K562 (cell line): ENCODE measurements around the gene TOMM6. TPM values are rescaled to one million over a fixed set of nuclear protein-coding genes. Genes with fewer than 3 reads are reported as not detected.

ENCODE experiments used
- BCLAF1 ChIP-seq, 2 experiments: fragments of 450-650 bp in 1 of 2; IDR thresholded peaks; 2 replicates each; pipeline ENCODE4 v1.6.1; 2011 to 2017; ENCODE audit warnings: low read depth in 2 of 2, antibody characterized with exemption in 1 of 2, borderline replicate concordance in 1 of 2, low read length in 1 of 2, mild to moderate bottlenecking in 1 of 2, mixed read lengths in 1 of 2; ENCODE audit not compliant: control insufficient read depth in 1 of 2
- SNIP1 ChIP-seq: fragments of 450-650 bp; IDR thresholded peaks from 2 replicates; pipeline ENCODE4 v1.7.1; 2017; ENCODE audit warnings: low read depth, mild to moderate bottlenecking
- TAF1 ChIP-seq: IDR thresholded peaks from 2 replicates; pipeline ENCODE4 v1.6.1; 2011; ENCODE audit warnings: mild to moderate bottlenecking, low read length, moderate library complexity; ENCODE audit not compliant: insufficient read depth, control insufficient read depth, severe bottlenecking; ENCODE audit errors: extremely low read depth
- ZBTB40 ChIP-seq, 2 experiments: fragments of 450-650 bp in 1 of 2; sonication (generic) in 1 of 2; formaldehyde crosslinking in 1 of 2; IDR thresholded peaks; 2 replicates each; pipeline versions ENCODE4 v1.7.1 to v1.9.0; 2016 to 2022; ENCODE audit warnings: inconsistent platforms in 1 of 2, mild to moderate bottlenecking in 1 of 2, missing genetic modification reagents in 1 of 2
- ZNF76 ChIP-seq: fragments of 250-450 bp; sonication (Bioruptor Pico); IDR thresholded peaks from 2 replicates; pipeline ENCODE4 v1.4.0; 2020; ENCODE audit warnings: mild to moderate bottlenecking, moderate library complexity, borderline replicate concordance
- polyA plus RNA-seq, 8 experiments: library from polyadenylated mRNA; depleted of rRNA in 4 of 8; stranded (reverse) in 5 of 8; unstranded in 3 of 8; fragments of >200 nt; fragmentation: Nextera tagmentation in 2 of 8; fragmentation: Illumina TruSeq in 1 of 8; extraction: Ambion mirVana in 2 of 8; extraction: Trizol in 1 of 8; gene quantifications; 2 replicates each; pipeline versions ENCODE4 v1.2.1 to v1.2.3, GENCODE V29; 2011 to 2014; ENCODE audit warnings: inconsistent platforms in 1 of 8, missing spikeins in 1 of 8
- total RNA-seq, 7 experiments: library from RNA; depleted of rRNA in 6 of 7; stranded (reverse); fragments of >200 nt in 6 of 7; fragmentation: Illumina TruSeq in 2 of 7; extraction: Trizol in 2 of 7; gene quantifications; 2 replicates each; pipeline versions ENCODE4 v1.2.1 to v1.2.3, GENCODE V29; 2011 to 2021; ENCODE audit warnings: low replicate concordance in 1 of 7

The TOMM6 gene
- total and polyA plus RNA-seq, 9 of the 15 experiments (the other 6 are each of a cell fraction or from before 2014, with no cell fraction given): 380 to 2,097 (median 1,065) TPM

GRCh38 chr6:41799559-41799911 is 12.0 kb downstream of the TOMM6 start (continued):
- no peak for TF ChIP-seq ZBTB40 (IDR thresholded peaks at IDR 0.05)
- no peak for TF ChIP-seq ZBTB40 (CRISPR knock-in tag; IDR thresholded peaks at IDR 0.05)
- no peak for TF ChIP-seq ZNF76 (CRISPR knock-in tag)
- TF ChIP-seq BCLAF1 (IDR thresholded peaks at IDR 0.05; ENCODE audit: borderline replicate concordance in 1 of 2, control insufficient read depth in 1 of 2, low read depth in 2 of 2, low read length in 1 of 2): no peak
- no peak for TF ChIP-seq SNIP1
- no peak for TF ChIP-seq TAF1
